PC-9 (cell line): ENCODE results near the gene RBMS1. TPM values are rescaled to one million over a fixed set of nuclear protein-coding genes. Genes with fewer than 3 reads are reported as not detected.

Source experiments
- BruUV-seq: library from RNA; stranded (reverse); fragments of 400-500 nt; replicated peaks from 2 replicates; lab custom pipeline; 2021; lab: Mats Ljungman, UMichigan
- CTCF ChIA-PET: fragments of 300-600 bp; sonication (Branson Sonifier 250); formaldehyde crosslinking; loops from one replicate; lab custom pipeline; 2022; ENCODE audit warnings: antibody characterized with exemption; lab: Charles Lee
- POLR2A ChIA-PET: fragments of 300-600 bp; sonication (Branson Sonifier 250); formaldehyde crosslinking; loops from one replicate; lab custom pipeline; 2022; ENCODE audit warnings: antibody characterized with exemption; ENCODE audit not compliant: unreplicated experiment; lab: Charles Lee
- DNase-seq, 2 experiments: peaks; one replicate each; pipeline versions ENCODE4 v3.0.0 to v3.0.0-alpha.2; 2015 to 2022; ENCODE audit warnings: mixed read lengths in 1 of 2
- H2AFZ ChIP-seq: fragments of 200-600 bp; sonication (generic); 2 replicates; pipeline ENCODE4 v1.8.1; 2017; ENCODE audit warnings: antibody characterized with exemption
- H3F3A ChIP-seq: fragments of 200-600 bp; sonication (generic); 2 replicates; pipeline ENCODE4 v1.8.1; 2017; ENCODE audit warnings: antibody characterized with exemption, mild to moderate bottlenecking, low read depth; ENCODE audit not compliant: insufficient read depth
- H3K27ac ChIP-seq: fragments of 200-600 bp; sonication (generic); 2 replicates; pipeline ENCODE4 v1.6.1; 2016; ENCODE audit warnings: mixed run types
- H3K27me3 ChIP-seq: fragments of 200-600 bp; sonication (generic); 2 replicates; pipeline ENCODE4 v1.6.1; 2016; ENCODE audit warnings: low read depth, mixed run types; ENCODE audit not compliant: insufficient read depth
- H3K36me3 ChIP-seq: fragments of 200-600 bp; sonication (generic); 2 replicates; pipeline ENCODE4 v1.6.1; 2016; ENCODE audit warnings: low read depth, mixed run types
- H3K4me1 ChIP-seq: fragments of 200-600 bp; sonication (generic); replicated peaks from 2 replicates; pipeline ENCODE4 v1.6.1; 2016; ENCODE audit warnings: mixed run types; ENCODE audit not compliant: insufficient read depth
- H3K4me2 ChIP-seq: fragments of 200-600 bp; sonication (generic); 2 replicates; pipeline ENCODE4 v1.6.1; 2017; ENCODE audit warnings: mixed run types
- H3K4me3 ChIP-seq: fragments of 200-600 bp; sonication (generic); 2 replicates; pipeline ENCODE4 v1.6.1; 2016; ENCODE audit warnings: mixed run types
- H3K79me2 ChIP-seq: fragments of 200-600 bp; sonication (generic); 2 replicates; pipeline ENCODE4 v1.6.1; 2017; ENCODE audit warnings: low read depth, mixed run types
- H3K9me2 ChIP-seq: fragments of 200-600 bp; sonication (generic); 2 replicates; pipeline ENCODE4 v1.8.1; 2017; ENCODE audit warnings: mild to moderate bottlenecking; ENCODE audit not compliant: insufficient read depth
- H3K9me3 ChIP-seq: fragments of 200-600 bp; sonication (generic); 2 replicates; pipeline ENCODE4 v1.8.1; 2016; ENCODE audit warnings: low read depth; ENCODE audit not compliant: insufficient read depth
- H4K20me1 ChIP-seq: fragments of 200-600 bp; sonication (generic); 2 replicates; pipeline ENCODE4 v1.8.1; 2017; ENCODE audit not compliant: insufficient read depth
- CTCF ChIP-seq: fragments of 200-600 bp; sonication (generic); conservative IDR thresholded peaks from 2 replicates; pipeline ENCODE4 v1.6.1; 2017; ENCODE audit warnings: mixed run types, antibody characterized with exemption, mild to moderate bottlenecking, moderate library complexity
- EZH2 ChIP-seq: fragments of 200-600 bp; sonication (generic); IDR thresholded peaks from 2 replicates; pipeline ENCODE4 v1.8.0; 2017; ENCODE audit warnings: antibody characterized with exemption, low read depth
- intact Hi-C: fragments of 100-400 bp; cut with micrococcal nuclease; formaldehyde crosslinking; loops from one replicate; pipeline ENCODE4 v1.10.0; 2022; ENCODE audit not compliant: unreplicated experiment
- total RNA-seq: library from RNA; stranded (reverse); gene quantifications from 2 replicates; pipeline ENCODE4 v1.2.3, GENCODE V29; 2021

RBMS1 gene
- total RNA-seq, 1 experiment from 2014 or later, result 65.1 TPM

GRCh38 chr2:160356485-160356884, 137.1 kb downstream of the RBMS1 start:
- H3K36me3 ChIP-seq, result peaks cover 5% of the 10 kb centered on the region; the same call in 1 of the 2 replicates
- H3K9me2 ChIP-seq, result no peaks in the 10 kb centered on the region
- H3K9me3 ChIP-seq, result no peaks in the 10 kb centered on the region
- no TSS peak for BruUV-seq
- TF ChIP-seq CTCF, result no peak
- no peak for TF ChIP-seq EZH2
- no peak overlapping the region for H3K4me2 ChIP-seq
- no peaks in the 10 kb centered on the region for H4K20me1 ChIP-seq
- peaks cover 17% of the 10 kb centered on the region; the same call in 1 of the 2 replicates for H3F3A ChIP-seq
- H2AFZ ChIP-seq, result no peak overlapping the region
- no peak overlapping the region for H3K27ac ChIP-seq
- no peak for DNase-seq
- POLR2A ChIA-PET, result no interaction called here
- peaks cover 41% of the 10 kb centered on the region for H3K4me1 ChIP-seq
- CTCF ChIA-PET, result no interaction called here
- H3K27me3 ChIP-seq, result no peaks in the 10 kb centered on the region
- peaks cover 83% of the 10 kb centered on the region for H3K79me2 ChIP-seq
- H3K4me3 ChIP-seq, result no peak overlapping the region
- intact Hi-C loops, result loop anchor here (10.0 kb wide), 1 partner anchor 48 kb away; no protein-coding TSS in a partner anchor

- ChIA-PET CTCF (no interaction called here), POLR2A (no interaction called here)
- peak overlapping the region; percentile 67 for H3K27ac ChIP-seq
- peak in 1 of 2 experiments; percentile 78 for DNase-seq
- H3K4me3 ChIP-seq, result no peak overlapping the region
- H3K4me2 ChIP-seq, result peak overlapping the region; percentile 34; the same call in 1 of the 2 replicates
- peaks cover 43% of the 10 kb centered on the region for H3K4me1 ChIP-seq
- BruUV-seq, result no TSS peak
- intact Hi-C loops, result loop anchor here (10.0 kb wide), 1 partner anchor 50 kb away; no protein-coding TSS in a partner anchor
- no peaks in the 10 kb centered on the region for H3K9me3 ChIP-seq
- peaks cover 20% of the 10 kb centered on the region; the same call in 1 of the 2 replicates for H3F3A ChIP-seq
- no peak for TF ChIP-seq EZH2
- no peak for TF ChIP-seq CTCF
- H4K20me1 ChIP-seq, result no peaks in the 10 kb centered on the region
- no peaks in the 10 kb centered on the region for H3K9me2 ChIP-seq
- no peak overlapping the region for H2AFZ ChIP-seq
- H3K27me3 ChIP-seq, result no peaks in the 10 kb centered on the region
- peaks cover 83% of the 10 kb centered on the region for H3K79me2 ChIP-seq
- H3K36me3 ChIP-seq, result no peaks in the 10 kb centered on the region
Measured at GRCh38 chr2:160355080-160355479, 138.5 kb downstream of the RBMS1 start.

GRCh38 chr2:160354677-160355076, 138.9 kb downstream of the RBMS1 start:
- ChIA-PET POLR2A (no interaction called here), CTCF (no interaction called here)
- Histone ChIP-seq H3K4me2 (no peak overlapping the region), H2AFZ (no peak overlapping the region), H3K79me2 (peaks cover 82% of the 10 kb centered on the region), H3K36me3 (no peaks in the 10 kb centered on the region), H4K20me1 (no peaks in the 10 kb centered on the region), H3K4me1 (peaks cover 43% of the 10 kb centered on the region), H3K4me3 (no peak overlapping the region), H3K27me3 (no peaks in the 10 kb centered on the region), H3K9me2 (no peaks in the 10 kb centered on the region), H3K9me3 (no peaks in the 10 kb centered on the region), H3K27ac (no peak overlapping the region), H3F3A (peaks cover 20% of the 10 kb centered on the region; the same call in 1 of the 2 replicates)
- BruUV-seq, result no TSS peak
- intact Hi-C loops, result loop anchor here (10.0 kb wide), 1 partner anchor 50 kb away; no protein-coding TSS in a partner anchor
- no peak for TF ChIP-seq EZH2
- DNase-seq, result no peak
